ENCODE results near the gene MAP4K3.

- no peak for TF ChIP-seq EZH2phosphoT487 (IDR thresholded peaks at IDR 0.05; ENCODE audit: borderline replicate concordance, low read length)
- no peak for TF ChIP-seq CTCF (conservative IDR thresholded peaks at IDR 0.05; ENCODE audit: low read depth, low read length)
Observed at GRCh38 chr2:39334978-39335377, 102.1 kb downstream of the MAP4K3 start.

Data from PC-3 (cell line).